CD14-positive monocyte (primary cell): Measurements from ENCODE around the gene SIGLEC1. TPM values are rescaled to one million over a fixed set of nuclear protein-coding genes. Genes with fewer than 3 reads are reported as not detected.

ENCODE experiments used
- DNase-seq, 3 donors: peaks; one replicate each; pipeline ENCODE4 v3.0.0-alpha.2; 2011 to 2022
- H2AFZ ChIP-seq: 2 replicates; pipeline ENCODE4 v1.6.0; 2012; ENCODE audit warnings: mild to moderate bottlenecking, low read depth, low read length, inconsistent platforms; ENCODE audit not compliant: insufficient read depth, poor library complexity, severe bottlenecking
- H3K27ac ChIP-seq, 2 donors: 1 replicate in 1 of 2; 2 replicates in 1 of 2; pipeline ENCODE4 v1.5.1; 2012 to 2013; ENCODE audit warnings: low read length in 2 of 2, control low read depth in 1 of 2, inconsistent platforms in 1 of 2, low read depth in 1 of 2, mild to moderate bottlenecking in 1 of 2
- H3K27me3 ChIP-seq, 2 donors: one replicate each; pipeline versions ENCODE4 v1.6.0 to v1.6.1; 2011 to 2013; ENCODE audit warnings: low read length in 2 of 2; ENCODE audit not compliant: control insufficient read depth in 2 of 2, insufficient read depth in 2 of 2
- H3K36me3 ChIP-seq, 2 donors: replicated peaks in 1 of 2; 1 replicate in 1 of 2; 2 replicates in 1 of 2; pipeline versions ENCODE4 v1.5.1 to v1.6.1; 2012 to 2013; ENCODE audit warnings: low read length in 2 of 2, control low read depth in 1 of 2, inconsistent platforms in 1 of 2, mild to moderate bottlenecking in 1 of 2; ENCODE audit not compliant: insufficient read depth in 2 of 2, control insufficient read depth in 1 of 2
- H3K4me1 ChIP-seq, 2 donors: 1 replicate in 1 of 2; 2 replicates in 1 of 2; pipeline versions ENCODE4 v1.5.1 to v1.6.1; 2012 to 2013; ENCODE audit warnings: low read length in 2 of 2, control low read depth in 1 of 2, inconsistent platforms in 1 of 2, mild to moderate bottlenecking in 1 of 2, moderate library complexity in 1 of 2; ENCODE audit not compliant: insufficient read depth in 2 of 2, control insufficient read depth in 1 of 2
- H3K4me2 ChIP-seq: replicated peaks from 2 replicates; pipeline ENCODE3; 2012; ENCODE audit warnings: low read length, moderate library complexity, mild to moderate bottlenecking; ENCODE audit not compliant: poor library complexity, severe bottlenecking; ENCODE audit errors: extremely low read depth
- H3K4me3 ChIP-seq, 3 experiments: fragments of 200-600 bp in 1 of 3; sonication (generic) in 1 of 3; replicated peaks in 1 of 3; 1 replicate in 2 of 3; 2 replicates in 1 of 3; pipeline ENCODE4 v1.5.1; 2011 to 2013; ENCODE audit warnings: low read length in 3 of 3, mild to moderate bottlenecking in 3 of 3, control low read depth in 2 of 3, low read depth in 2 of 3, inconsistent platforms in 1 of 3, moderate library complexity in 1 of 3
- H3K79me2 ChIP-seq: 2 replicates; pipeline ENCODE4 v1.6.0; 2012; ENCODE audit warnings: mild to moderate bottlenecking, control low read depth, inconsistent platforms, low read length, moderate library complexity; ENCODE audit not compliant: insufficient read depth
- H3K9ac ChIP-seq: 2 replicates; pipeline ENCODE4 v1.6.0; 2017; ENCODE audit warnings: low read length, mild to moderate bottlenecking; ENCODE audit not compliant: insufficient read depth, poor library complexity, severe bottlenecking
- H3K9me3 ChIP-seq, 2 donors: replicated peaks in 1 of 2; 1 replicate in 1 of 2; 2 replicates in 1 of 2; pipeline versions ENCODE4 v1.5.1 to v1.6.1; 2012 to 2013; ENCODE audit warnings: low read length in 2 of 2, control low read depth in 1 of 2; ENCODE audit not compliant: control insufficient read depth in 1 of 2, insufficient read depth in 1 of 2
- H4K20me1 ChIP-seq: 2 replicates; pipeline ENCODE4 v1.6.0; 2012; ENCODE audit warnings: mild to moderate bottlenecking, low read length, control low read depth, moderate library complexity; ENCODE audit not compliant: insufficient read depth
- H3K27ac Mint-ChIP-seq, 7 donors: one replicate each; pipeline ENCODE4 v1.8.0; 2020; ENCODE audit warnings: mild to moderate bottlenecking in 7 of 7, mixed read lengths in 7 of 7, moderate library complexity in 6 of 7, inconsistent platforms in 2 of 7
- H3K27me3 Mint-ChIP-seq, 3 donors: one replicate each; pipeline ENCODE4 v1.8.0; 2021 to 2022; ENCODE audit warnings: low read depth in 3 of 3, mild to moderate bottlenecking in 3 of 3, mixed read lengths in 3 of 3, moderate library complexity in 3 of 3, inconsistent platforms in 1 of 3
- H3K36me3 Mint-ChIP-seq, 2 donors: one replicate each; pipeline ENCODE4 v1.8.0; 2020; ENCODE audit warnings: mixed read lengths in 2 of 2, inconsistent platforms in 1 of 2, mild to moderate bottlenecking in 1 of 2
- H3K4me1 Mint-ChIP-seq: one replicate; pipeline ENCODE4 v1.8.0; 2020; ENCODE audit warnings: mild to moderate bottlenecking, mixed read lengths
- H3K4me3 Mint-ChIP-seq, 2 donors: one replicate each; pipeline ENCODE4 v1.8.0; 2020; ENCODE audit warnings: mild to moderate bottlenecking in 2 of 2, mixed read lengths in 2 of 2, moderate library complexity in 1 of 2
- H3K9me3 Mint-ChIP-seq, 7 donors: one replicate each; pipeline ENCODE4 v1.8.0; 2020 to 2022; ENCODE audit warnings: mixed read lengths in 7 of 7, mild to moderate bottlenecking in 6 of 7, moderate library complexity in 6 of 7, inconsistent platforms in 2 of 7
- WGBS: methylation state at CpG from one replicate; pipeline ENCODE4 v1.1.5; 2013; ENCODE audit warnings: missing lambda C conversion rate; ENCODE audit not compliant: insufficient coverage; 5-methylcytosine and 5-hydroxymethylcytosine counted together
- intact Hi-C, 2 donors: fragments of 100-400 bp; cut with micrococcal nuclease; formaldehyde crosslinking; loops; one replicate each; pipeline versions ENCODE4 v1.15.0 to v1.15.1; 2023
- polyA plus RNA-seq, 3 donors: library from polyadenylated mRNA; depleted of rRNA in 1 of 3; unstranded in 2 of 3; stranded (reverse) in 1 of 3; fragments of 300-500 nt in 2 of 3; fragments of >200 nt in 1 of 3; fragmentation: Illumina TruSeq in 2 of 3; gene quantifications; 1 replicate in 2 of 3; 2 replicates in 1 of 3; pipeline ENCODE4 v1.2.3, GENCODE V29; 2012 to 2021
- TF ChIP-seq, protein P1 (sequence below): fragments of 200-600 bp; IDR thresholded peaks from one replicate; pipeline ENCODE4 v1.8.0; 2022; ENCODE audit warnings: antibody characterized with exemption, mild to moderate bottlenecking

Gene SIGLEC1
- polyA plus RNA-seq, 3 donors: 1.6 to 23.5 (median 2.5) TPM

DNA sequence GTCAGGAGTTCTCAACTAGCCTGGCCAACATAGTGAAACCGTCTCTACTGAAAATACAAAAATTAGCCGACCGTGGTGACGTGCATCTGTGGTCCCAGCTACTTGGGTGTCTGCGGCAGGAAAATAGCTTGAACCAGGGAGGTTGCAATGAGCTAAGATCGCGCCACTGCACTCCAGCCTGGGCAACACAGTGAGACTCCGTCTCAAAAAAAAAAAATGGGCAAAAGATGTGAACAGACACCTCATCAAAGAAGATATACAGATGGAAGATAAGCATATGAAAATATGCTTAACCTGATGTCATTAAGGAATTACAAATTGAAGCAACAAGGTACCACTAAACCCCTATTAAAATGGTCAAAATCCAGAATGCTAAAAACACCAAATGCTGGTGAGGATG is 10.9 kb upstream of the SIGLEC1 start:
- WGBS: 95% methylated on average over 7 of the region's 8 CpGs
- Histone ChIP-seq H2AFZ (no peak overlapping the region), H3K9ac (no peak overlapping the region), H3K27ac (no peak overlapping the region), H3K4me2 (no peak overlapping the region), H3K36me3 (no peaks in the 10 kb centered on the region), H3K4me3 (no peak overlapping the region), H3K27me3 (peaks cover 0 to 13% of the 10 kb centered on the region in 2 donors), H3K9me3 (no peaks in the 10 kb centered on the region), H4K20me1 (no peaks in the 10 kb centered on the region), H3K79me2 (no peaks in the 10 kb centered on the region), H3K4me1 (no peaks in the 10 kb centered on the region)
- H3K4me1 Mint-ChIP-seq: peaks cover 8% of the 10 kb centered on the region
- TF ChIP-seq, protein P1, sequence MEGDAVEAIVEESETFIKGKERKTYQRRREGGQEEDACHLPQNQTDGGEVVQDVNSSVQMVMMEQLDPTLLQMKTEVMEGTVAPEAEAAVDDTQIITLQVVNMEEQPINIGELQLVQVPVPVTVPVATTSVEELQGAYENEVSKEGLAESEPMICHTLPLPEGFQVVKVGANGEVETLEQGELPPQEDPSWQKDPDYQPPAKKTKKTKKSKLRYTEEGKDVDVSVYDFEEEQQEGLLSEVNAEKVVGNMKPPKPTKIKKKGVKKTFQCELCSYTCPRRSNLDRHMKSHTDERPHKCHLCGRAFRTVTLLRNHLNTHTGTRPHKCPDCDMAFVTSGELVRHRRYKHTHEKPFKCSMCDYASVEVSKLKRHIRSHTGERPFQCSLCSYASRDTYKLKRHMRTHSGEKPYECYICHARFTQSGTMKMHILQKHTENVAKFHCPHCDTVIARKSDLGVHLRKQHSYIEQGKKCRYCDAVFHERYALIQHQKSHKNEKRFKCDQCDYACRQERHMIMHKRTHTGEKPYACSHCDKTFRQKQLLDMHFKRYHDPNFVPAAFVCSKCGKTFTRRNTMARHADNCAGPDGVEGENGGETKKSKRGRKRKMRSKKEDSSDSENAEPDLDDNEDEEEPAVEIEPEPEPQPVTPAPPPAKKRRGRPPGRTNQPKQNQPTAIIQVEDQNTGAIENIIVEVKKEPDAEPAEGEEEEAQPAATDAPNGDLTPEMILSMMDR: no peak
- H3K27me3 Mint-ChIP-seq: peaks cover 9 to 26% (median 24%) of the 10 kb centered on the region in 3 donors
- intact Hi-C loops: no loop called here
- peaks cover 0 to 2% (median 0%) of the 10 kb centered on the region in 7 donors for H3K9me3 Mint-ChIP-seq
- DNase-seq: no peak
- H3K27ac Mint-ChIP-seq: no peak overlapping the region
- H3K4me3 Mint-ChIP-seq: no peak overlapping the region
- no peaks in the 10 kb centered on the region for H3K36me3 Mint-ChIP-seq

DNA sequence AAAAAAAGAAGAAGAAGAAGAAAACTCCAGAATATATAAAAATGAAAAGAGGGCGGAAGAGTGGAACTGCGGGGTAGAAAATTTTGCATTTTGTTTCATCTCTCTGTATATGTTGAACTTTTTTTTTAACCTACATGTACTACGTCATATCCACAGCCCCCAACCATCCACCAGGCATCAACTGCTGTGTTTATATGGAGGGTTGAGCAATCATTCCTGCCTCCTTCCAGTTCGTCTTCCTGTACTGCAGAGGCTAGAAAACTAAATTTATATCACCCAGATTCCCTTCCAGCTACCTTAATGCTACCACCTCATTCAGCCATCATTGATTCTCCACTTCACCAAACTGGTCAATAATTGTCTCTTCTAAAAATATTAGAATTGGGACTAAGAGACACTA is 9.5 kb upstream of the SIGLEC1 start:
- Histone ChIP-seq H3K4me1 (no peaks in the 10 kb centered on the region), H3K9me3 (no peaks in the 10 kb centered on the region), H3K27me3 (peaks cover 0 to under 1% of the 10 kb centered on the region in 2 donors), H2AFZ (no peak overlapping the region), H3K4me3 (no peak overlapping the region), H4K20me1 (no peaks in the 10 kb centered on the region), H3K4me2 (no peak overlapping the region), H3K27ac (no peak overlapping the region), H3K79me2 (no peaks in the 10 kb centered on the region), H3K9ac (no peak overlapping the region), H3K36me3 (no peaks in the 10 kb centered on the region)
- no peak overlapping the region for H3K27ac Mint-ChIP-seq
- no peaks in the 10 kb centered on the region for H3K36me3 Mint-ChIP-seq
- DNase-seq: no peak
- TF ChIP-seq, protein P1: no peak
- intact Hi-C loops: no loop called here
- H3K27me3 Mint-ChIP-seq: peaks cover 0 to 16% (median 11%) of the 10 kb centered on the region in 3 donors
- WGBS: no CpG with 5 or more reads among the region's 4 CpGs
- H3K4me3 Mint-ChIP-seq: no peak overlapping the region
- H3K9me3 Mint-ChIP-seq: peaks cover 0 to 2% (median 0%) of the 10 kb centered on the region in 7 donors
- peaks cover 8% of the 10 kb centered on the region for H3K4me1 Mint-ChIP-seq
